ENCODE data around the gene SH3YL1.

Gene SH3YL1

GRCh38 chr2:201648-202433, 62.0 kb downstream of the SH3YL1 start:
- no peak for DNase-seq (ENCODE audit: low read depth)
- no peak for TF ChIP-seq CTCF (IDR thresholded peaks at IDR 0.05; ENCODE audit: insufficient read depth, low read depth, low read length, missing control alignments)

GRCh38 chr2:199041-199966, 64.5 kb downstream of the SH3YL1 start:
- no peak for TF ChIP-seq CTCF (IDR thresholded peaks at IDR 0.05; ENCODE audit: insufficient read depth, low read depth, low read length, missing control alignments)
- no peak overlapping the region for H3K4me3 ChIP-seq (ENCODE audit: low read length)
- no peak for DNase-seq (ENCODE audit: low read depth)

More at GRCh38 chr2:201648-202433, 62.0 kb downstream of the SH3YL1 start:
- no peak overlapping the region for H3K4me3 ChIP-seq (ENCODE audit: low read length)

GRCh38 chr2:196406-196805, 67.4 kb downstream of the SH3YL1 start:
- no peak for TF ChIP-seq CTCF (IDR thresholded peaks at IDR 0.05; ENCODE audit: insufficient read depth, low read depth, low read length, missing control alignments)
- no peak overlapping the region for H3K4me3 ChIP-seq (ENCODE audit: low read length)
- no peak for DNase-seq (ENCODE audit: low read depth)

GRCh38 chr2:195932-196331, 67.9 kb downstream of the SH3YL1 start:
- no peak for TF ChIP-seq CTCF (IDR thresholded peaks at IDR 0.05; ENCODE audit: insufficient read depth, low read depth, low read length, missing control alignments)
- no peak for DNase-seq (ENCODE audit: low read depth)
- no peak overlapping the region for H3K4me3 ChIP-seq (ENCODE audit: low read length)

- DNase-seq (ENCODE audit: low read depth), result no peak
- no peak overlapping the region for H3K4me3 ChIP-seq (ENCODE audit: low read length)
- no peak for TF ChIP-seq CTCF (IDR thresholded peaks at IDR 0.05; ENCODE audit: insufficient read depth, low read depth, low read length, missing control alignments)
Measured at GRCh38 chr2:193141-193671, 70.6 kb downstream of the SH3YL1 start.

GRCh38 chr2:191311-192190, 72.3 kb downstream of the SH3YL1 start:
- TF ChIP-seq CTCF (IDR thresholded peaks at IDR 0.05; ENCODE audit: insufficient read depth, low read depth, low read length, missing control alignments), result no peak
- DNase-seq (ENCODE audit: low read depth), result no peak

More at GRCh38 chr2:191311-192190, 72.3 kb downstream of the SH3YL1 start:
- no peak overlapping the region for H3K4me3 ChIP-seq (ENCODE audit: low read length)

All from epithelial cell of esophagus (primary cell).